H7 (cell line): ENCODE data around the gene ACAD9. TPM values are rescaled to one million over a fixed set of nuclear protein-coding genes. Genes with fewer than 3 reads are reported as not detected.
A peak's percentile ranks its signal among the peaks of the same experiment; 100 is the strongest.
"Not testable (repeated sequence)": the region's sequence is repeated elsewhere in the genome, so short reads cannot be mapped to it uniquely, and the experiment has no call there.

ENCODE experiments used
- DNase-seq: peaks from one replicate; pipeline ENCODE4 v3.0.0; 2012
- H3K27me3 ChIP-seq: 2 replicates; pipeline ENCODE4 v1.6.0; 2011; ENCODE audit warnings: mild to moderate bottlenecking, low read length; ENCODE audit not compliant: control insufficient read depth, insufficient read depth
- H3K36me3 ChIP-seq: replicated peaks from 2 replicates; pipeline ENCODE4 v1.5.1; 2011; ENCODE audit warnings: low read length; ENCODE audit not compliant: control insufficient read depth, insufficient read depth
- H3K4me3 ChIP-seq: 2 replicates; pipeline ENCODE4 v1.5.1; 2011; ENCODE audit warnings: low read depth, mild to moderate bottlenecking, control low read depth, low read length, moderate library complexity; ENCODE audit not compliant: insufficient read depth
- total RNA-seq: library from RNA; depleted of rRNA; stranded (reverse); fragments of >200 nt; shearing (Covaris generic); gene quantifications from 2 replicates; pipeline ENCODE4 v1.2.3, GENCODE V29; 2014; rRNA removed

Gene ACAD9
- 20.1 and 20.4 TPM in 2 replicates for total RNA-seq

GRCh38 chr3:128879125-128879969 is at the start of gene ACAD9:
Gene ACAD9, plus strand, starts transcription at chr3:128879620. Its CDS starts 72 bp downstream, at chr3:128879692.
- H3K4me3 ChIP-seq: peak within 1 kb of the TSS; percentile 87
- DNase-seq: peak; percentile 98
- H3K27me3 ChIP-seq: no peaks in the 10 kb centered on the region
- peaks cover 2% of the 10 kb centered on the region; the same call in 1 of the 2 replicates for H3K36me3 ChIP-seq

GRCh38 chr3:128829925-128830625 is 49.3 kb upstream of the ACAD9 start:
- H3K4me3 ChIP-seq, H3K36me3 ChIP-seq, DNase-seq, H3K27me3 ChIP-seq: not testable (repeated sequence)

DNA sequence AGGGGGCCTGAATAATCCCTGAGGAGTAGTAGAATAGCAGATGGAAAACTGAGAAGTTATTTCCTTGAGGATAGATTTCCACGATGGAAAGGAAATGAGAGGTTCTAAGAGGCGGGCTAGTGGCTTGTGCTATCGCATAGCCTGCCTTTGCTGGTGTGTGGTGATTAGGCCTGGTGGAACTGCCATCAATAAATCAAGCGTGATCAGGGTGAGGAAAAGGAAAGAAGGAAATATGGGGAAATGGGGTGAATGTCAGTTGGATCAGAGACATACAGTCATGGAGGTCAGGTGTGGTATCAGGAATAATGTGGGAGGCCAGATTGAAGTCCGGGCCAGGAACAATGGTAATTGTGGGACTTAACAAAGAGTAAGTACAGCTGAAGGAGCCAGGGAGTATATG is 48.7 kb upstream of the ACAD9 start:
- not testable (repeated sequence) for H3K27me3 ChIP-seq, H3K36me3 ChIP-seq

GRCh38 chr3:128832979-128833378 is 46.4 kb upstream of the ACAD9 start:
- not testable (repeated sequence) for H3K4me3 ChIP-seq

More for the DNA sequence above, 48.7 kb upstream of the ACAD9 start:
- H3K4me3 ChIP-seq, DNase-seq: not testable (repeated sequence)

DNA sequence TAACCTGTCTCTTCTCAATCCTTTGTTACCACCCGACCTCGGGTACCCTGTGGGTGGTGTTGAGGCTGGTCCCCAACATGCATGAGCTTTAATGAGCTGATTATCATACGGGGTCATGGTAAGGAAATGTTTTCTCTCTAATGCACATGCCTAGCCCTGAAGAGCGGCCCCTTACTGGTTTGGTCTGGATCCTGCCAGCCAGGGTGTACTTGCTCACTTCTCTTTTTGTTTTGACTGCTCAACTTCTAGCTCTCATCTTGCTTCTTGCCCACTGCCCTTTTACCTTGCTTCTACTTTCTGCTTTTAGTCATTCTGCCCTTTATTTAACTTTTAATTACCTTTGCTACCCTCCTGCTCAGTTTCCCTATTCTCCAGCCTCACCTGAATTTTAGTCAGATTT is 44.3 kb upstream of the ACAD9 start:
- H3K36me3 ChIP-seq: no peaks in the 10 kb centered on the region
- H3K27me3 ChIP-seq: no peaks in the 10 kb centered on the region
- no peak overlapping the region for H3K4me3 ChIP-seq
- DNase-seq: no peak

More at GRCh38 chr3:128832979-128833378, 46.4 kb upstream of the ACAD9 start:
- H3K27me3 ChIP-seq, DNase-seq, H3K36me3 ChIP-seq: not testable (repeated sequence)

DNA sequence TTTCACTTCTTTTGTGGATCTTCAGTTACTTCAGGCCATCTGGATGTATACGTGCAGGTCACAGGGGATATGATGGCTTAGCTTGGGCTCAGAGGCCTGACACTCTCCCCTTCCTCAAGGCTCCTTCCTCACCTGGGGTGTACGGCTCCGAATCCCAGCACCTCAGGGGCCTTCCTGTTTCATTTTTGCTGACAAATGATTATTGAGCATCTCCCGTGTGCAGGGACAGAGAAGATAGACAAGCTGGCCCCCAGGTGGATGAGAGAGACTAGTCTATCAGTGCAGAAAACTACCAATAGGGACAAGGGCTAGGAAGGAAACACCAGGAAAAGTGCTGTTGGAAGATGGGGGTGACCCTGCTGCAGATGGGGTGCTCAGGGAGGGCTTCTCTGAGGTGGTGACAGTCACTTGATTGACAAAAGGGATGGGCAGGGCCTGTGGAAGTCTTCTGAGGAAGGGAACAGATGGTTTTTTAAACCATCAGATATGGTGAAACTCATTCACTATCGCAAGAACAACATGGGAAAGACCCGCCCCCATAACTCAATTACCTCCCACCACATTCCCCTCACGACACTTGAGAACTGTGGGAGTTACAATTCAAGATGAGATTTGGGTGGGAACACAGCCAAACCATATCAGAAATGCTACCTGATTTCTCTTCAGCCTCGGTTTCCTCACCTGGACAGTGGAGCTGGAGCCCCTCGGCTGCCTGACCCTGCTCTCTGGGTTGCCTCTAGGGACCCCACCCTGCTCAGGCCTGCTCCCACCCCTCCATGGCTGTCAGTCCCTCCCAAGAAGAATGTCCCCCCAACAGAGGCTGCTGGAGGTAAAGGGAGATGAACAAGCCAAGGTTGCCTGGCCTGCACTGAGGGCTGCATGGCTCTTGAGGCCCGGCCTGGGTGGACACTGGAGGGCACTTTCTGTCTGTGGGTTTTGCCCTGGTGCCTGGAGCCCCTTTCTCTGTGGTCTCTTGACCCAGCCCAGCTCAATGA is 37.2 kb upstream of the ACAD9 start:
- H3K4me3 ChIP-seq: no peak overlapping the region
- H3K27me3 ChIP-seq: no peaks in the 10 kb centered on the region
- H3K36me3 ChIP-seq: no peaks in the 10 kb centered on the region
- no peak for DNase-seq

DNA sequence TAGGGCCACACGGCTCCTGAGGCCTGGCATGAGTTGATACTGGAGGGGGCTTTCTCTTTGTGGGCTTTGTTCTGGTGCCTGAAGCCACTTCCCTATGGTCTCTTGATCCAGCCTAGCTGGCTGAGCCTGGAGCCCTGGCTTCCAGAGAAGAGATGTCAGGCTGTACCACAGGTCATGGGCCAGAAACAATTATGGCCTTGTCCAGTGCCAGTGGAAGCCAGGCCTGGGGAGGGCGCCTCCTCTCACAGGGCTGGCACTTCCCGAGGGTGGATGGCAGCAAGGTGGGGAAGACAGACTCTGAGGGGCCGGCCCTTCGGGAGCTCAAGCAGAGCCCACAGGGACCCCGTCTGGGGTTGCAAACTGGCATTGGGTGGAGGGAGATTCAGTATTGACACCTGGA is 34.9 kb upstream of the ACAD9 start:
- no peaks in the 10 kb centered on the region for H3K27me3 ChIP-seq
- H3K4me3 ChIP-seq: no peak overlapping the region
- no peak for DNase-seq
- H3K36me3 ChIP-seq: no peaks in the 10 kb centered on the region

DNA sequence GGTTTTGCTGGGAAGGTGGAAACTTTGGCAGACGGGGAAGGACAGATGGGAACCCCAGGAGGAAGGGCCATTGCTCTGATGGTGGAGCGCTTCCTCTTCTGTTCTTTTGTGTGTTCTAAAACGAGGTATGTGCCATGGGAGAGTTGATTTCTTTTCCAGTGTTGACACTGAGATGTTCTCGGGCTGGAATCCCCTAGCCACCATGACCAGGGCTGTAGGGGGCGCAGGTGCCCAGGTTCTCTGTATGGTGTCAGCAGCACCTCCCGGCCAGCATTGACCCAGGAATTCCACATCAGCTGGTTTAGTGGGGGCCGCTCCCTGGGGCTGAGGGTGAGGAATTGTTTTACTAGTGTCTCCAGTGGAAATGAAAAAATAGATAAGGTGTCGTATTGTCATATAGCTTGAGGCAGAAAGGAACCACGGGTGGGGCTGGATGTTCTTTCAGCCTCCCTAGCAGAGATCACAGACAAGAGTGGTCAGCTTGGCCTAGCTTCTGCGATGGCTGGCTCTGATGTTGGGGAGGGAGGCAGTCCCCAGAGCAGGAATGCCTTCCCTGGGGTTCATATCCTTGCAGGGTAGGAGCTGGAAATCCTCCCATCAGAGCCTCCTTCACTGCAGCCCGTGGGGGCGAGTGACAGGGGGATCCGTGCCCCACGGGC is 34.2 kb upstream of the ACAD9 start:
- H3K27me3 ChIP-seq: no peaks in the 10 kb centered on the region
- H3K36me3 ChIP-seq: no peaks in the 10 kb centered on the region
- H3K4me3 ChIP-seq: peak overlapping the region; percentile 20; the same call in 1 of the 2 replicates
- peak; percentile 85 for DNase-seq

DNA sequence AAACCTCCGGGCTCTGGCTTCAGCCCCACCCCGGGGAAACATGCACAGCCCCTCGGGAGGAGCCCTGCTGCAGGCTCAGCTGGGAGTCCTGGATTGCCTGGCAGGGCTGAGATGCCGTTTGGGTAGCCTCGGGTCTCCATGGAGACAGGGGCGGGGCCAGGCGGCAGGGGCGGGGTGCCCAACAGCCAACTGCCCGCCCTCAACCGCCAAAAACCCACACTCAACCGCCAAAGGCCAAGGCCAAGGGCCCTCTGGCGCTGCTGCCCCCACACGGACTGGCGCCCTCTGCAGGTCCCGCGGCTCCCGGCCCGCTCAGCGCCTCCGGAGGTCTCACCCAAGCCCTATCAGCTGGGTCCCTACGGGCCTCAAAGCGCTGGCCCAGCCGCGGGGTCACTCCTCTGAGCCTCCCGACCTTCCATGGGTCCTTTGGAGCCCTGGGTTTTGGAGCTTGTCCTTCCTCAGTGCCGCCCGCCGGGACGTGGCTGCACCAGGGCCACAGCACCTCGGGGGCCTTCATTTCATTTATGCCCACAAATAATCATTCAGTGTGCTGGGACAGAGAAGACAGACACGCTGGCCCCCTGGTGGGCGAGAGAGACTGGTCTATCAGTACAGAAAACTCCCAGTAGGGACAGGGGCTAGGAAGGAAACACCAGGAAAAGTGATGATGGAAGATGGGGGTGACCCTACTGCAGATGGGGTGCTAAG is 33.5 kb upstream of the ACAD9 start:
- peak; percentile 99 for DNase-seq
- Histone ChIP-seq H3K27me3 (no peaks in the 10 kb centered on the region), H3K36me3 (no peaks in the 10 kb centered on the region), H3K4me3 (peak overlapping the region; percentile 20)

GRCh38 chr3:128846486-128846891 is 32.9 kb upstream of the ACAD9 start:
- H3K4me3 ChIP-seq: no peak overlapping the region; the same call in 1 of the 2 replicates
- H3K27me3 ChIP-seq: no peaks in the 10 kb centered on the region
- no peaks in the 10 kb centered on the region for H3K36me3 ChIP-seq
- peak; percentile 64 for DNase-seq

DNA sequence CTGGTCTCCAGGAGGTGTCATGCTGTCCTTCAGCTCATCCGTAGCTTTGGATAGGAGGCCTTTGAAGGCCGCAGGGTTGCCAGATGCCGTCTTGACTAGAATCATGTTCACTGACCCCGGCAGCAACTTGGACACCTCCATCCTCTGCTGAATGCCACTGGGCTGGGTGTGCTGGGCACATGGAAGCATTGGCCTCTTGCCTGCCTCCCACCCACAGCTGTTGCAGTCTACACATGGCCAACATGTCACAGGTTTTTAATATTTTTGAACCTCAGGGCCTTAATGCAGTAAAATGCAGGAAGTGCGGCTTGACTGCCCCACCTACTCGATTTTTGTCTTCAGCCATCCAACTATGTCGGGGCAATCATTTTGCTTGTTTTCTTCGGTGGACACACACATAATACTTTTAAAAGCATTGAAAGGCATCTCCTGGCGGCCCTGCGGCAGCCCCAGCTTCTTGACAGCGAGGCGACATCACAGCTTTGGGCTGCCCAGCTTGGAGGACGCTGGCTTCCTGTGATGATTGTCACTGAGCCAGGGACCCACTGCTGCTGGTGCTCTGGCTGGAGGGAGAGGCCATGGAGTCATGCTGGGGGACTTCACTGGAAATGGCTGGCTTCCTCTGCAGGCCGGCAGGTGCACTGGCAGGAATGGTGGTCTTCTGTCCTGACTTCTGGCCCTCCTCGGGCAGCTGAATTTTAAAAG is 31.6 kb upstream of the ACAD9 start:
- no peak overlapping the region for H3K4me3 ChIP-seq
- H3K27me3 ChIP-seq: no peaks in the 10 kb centered on the region
- H3K36me3 ChIP-seq: no peaks in the 10 kb centered on the region
- DNase-seq: peak; percentile 32

DNA sequence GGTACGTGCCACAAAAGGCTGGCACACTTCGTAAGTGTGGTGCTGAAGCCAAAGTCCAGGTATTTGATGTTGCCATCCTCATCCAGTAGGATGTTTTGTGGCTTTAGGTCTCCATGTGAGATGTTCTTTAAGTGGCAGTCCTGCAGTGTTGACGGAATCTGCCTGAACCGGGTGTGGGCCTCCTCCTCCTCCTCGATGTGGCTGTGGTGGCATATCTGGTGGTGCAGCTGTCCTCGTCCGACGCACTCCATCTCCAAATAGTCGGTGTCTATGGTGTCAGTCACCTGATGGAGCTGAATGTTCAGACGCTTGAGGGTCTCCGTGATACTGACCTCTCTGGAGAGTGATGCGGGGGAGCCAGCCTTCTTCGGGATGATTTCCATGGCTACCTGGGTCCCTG is 30.5 kb upstream of the ACAD9 start:
- no peak for DNase-seq
- Histone ChIP-seq H3K27me3 (no peaks in the 10 kb centered on the region), H3K36me3 (no peaks in the 10 kb centered on the region), H3K4me3 (no peak overlapping the region)
